Measurements from ENCODE around the gene GPRASP3.
"Not testable (repeated sequence)": the region's sequence is repeated elsewhere in the genome, so short reads cannot be mapped to it uniquely, and the experiment has no call there.

GPRASP3 gene

DNA sequence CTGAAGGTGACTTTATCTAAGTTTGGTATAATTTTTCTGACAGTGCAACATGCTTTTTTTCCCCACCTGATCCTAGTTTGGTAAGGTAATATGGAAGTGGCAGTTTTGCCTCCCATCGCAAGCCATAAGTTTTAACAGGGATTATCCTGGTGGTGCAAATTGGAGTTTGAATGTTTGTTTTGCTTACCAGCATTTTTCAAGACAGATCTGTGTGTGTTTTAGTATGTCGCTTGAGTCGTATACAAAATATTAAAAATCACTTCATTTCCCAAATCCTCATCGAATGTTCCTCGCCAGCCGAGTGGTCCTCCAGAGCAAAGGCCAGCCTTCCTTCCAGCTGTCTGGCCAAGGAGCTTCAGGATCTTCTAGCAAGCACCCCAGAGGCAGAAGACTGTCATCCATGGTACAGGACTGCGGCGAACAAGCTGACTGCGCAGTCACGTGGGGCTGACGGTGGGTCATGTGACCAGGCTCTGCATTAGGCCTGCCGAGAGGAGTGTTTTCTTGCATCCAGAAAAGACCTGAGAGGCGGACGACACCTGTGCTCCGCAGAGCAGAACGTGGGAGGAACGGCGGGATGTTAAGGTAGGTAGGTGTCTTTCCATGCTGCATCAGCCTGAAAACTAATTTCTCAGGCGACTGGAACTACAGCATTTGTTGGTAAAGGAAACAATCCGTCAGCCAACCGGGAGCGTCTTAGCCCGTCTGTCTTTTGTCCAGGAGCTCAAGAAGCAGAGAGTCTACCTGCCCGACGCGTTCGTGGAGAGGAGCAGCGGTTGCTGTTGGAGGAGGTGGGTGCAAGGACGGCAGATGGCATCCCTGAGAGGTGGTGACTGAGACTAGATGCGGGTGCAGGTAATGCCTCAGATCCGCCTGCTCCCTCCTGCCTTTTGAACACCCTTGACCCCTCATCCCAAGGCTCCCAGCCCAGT, at the start of gene GPRASP3:
TSS of gene GPRASP3 (plus strand) at position 507 of the 932 bp plus-strand sequence. CDS start 28,253 bp downstream, outside the sequence.
- Mint-ChIP-seq H3K9me3 (peaks cover 2% of the 10 kb centered on the region), H3K4me3 (peak within 1 kb of the TSS in 2 of 3 experiments; percentile 29 to 58), H3K4me1 (no peaks in the 10 kb centered on the region), H3K27me3 (ENCODE audit: low read depth) (no peaks in the 10 kb centered on the region), H3K36me3 (ENCODE audit: low read depth) (peaks cover 12% of the 10 kb centered on the region), H3K27ac (no peak within 1 kb of the TSS)
- TF ChIP-seq, protein P1, sequence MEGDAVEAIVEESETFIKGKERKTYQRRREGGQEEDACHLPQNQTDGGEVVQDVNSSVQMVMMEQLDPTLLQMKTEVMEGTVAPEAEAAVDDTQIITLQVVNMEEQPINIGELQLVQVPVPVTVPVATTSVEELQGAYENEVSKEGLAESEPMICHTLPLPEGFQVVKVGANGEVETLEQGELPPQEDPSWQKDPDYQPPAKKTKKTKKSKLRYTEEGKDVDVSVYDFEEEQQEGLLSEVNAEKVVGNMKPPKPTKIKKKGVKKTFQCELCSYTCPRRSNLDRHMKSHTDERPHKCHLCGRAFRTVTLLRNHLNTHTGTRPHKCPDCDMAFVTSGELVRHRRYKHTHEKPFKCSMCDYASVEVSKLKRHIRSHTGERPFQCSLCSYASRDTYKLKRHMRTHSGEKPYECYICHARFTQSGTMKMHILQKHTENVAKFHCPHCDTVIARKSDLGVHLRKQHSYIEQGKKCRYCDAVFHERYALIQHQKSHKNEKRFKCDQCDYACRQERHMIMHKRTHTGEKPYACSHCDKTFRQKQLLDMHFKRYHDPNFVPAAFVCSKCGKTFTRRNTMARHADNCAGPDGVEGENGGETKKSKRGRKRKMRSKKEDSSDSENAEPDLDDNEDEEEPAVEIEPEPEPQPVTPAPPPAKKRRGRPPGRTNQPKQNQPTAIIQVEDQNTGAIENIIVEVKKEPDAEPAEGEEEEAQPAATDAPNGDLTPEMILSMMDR (IDR thresholded peaks at IDR 0.05; ENCODE audit: unreplicated experiment in 3 of 3): no peak

GRCh38 chrX:102672856-102673255, 47.7 kb upstream of the GPRASP3 start:
- Mint-ChIP-seq H3K4me3 (no peak overlapping the region), H3K4me1 (no peaks in the 10 kb centered on the region), H3K9me3 (peaks cover 37% of the 10 kb centered on the region), H3K27me3 (ENCODE audit: low read depth) (no peaks in the 10 kb centered on the region), H3K36me3 (ENCODE audit: low read depth) (peaks cover 38% of the 10 kb centered on the region), H3K27ac (no peak overlapping the region)
- TF ChIP-seq, protein P1 (IDR thresholded peaks at IDR 0.05; ENCODE audit: unreplicated experiment in 3 of 3): no peak

DNA sequence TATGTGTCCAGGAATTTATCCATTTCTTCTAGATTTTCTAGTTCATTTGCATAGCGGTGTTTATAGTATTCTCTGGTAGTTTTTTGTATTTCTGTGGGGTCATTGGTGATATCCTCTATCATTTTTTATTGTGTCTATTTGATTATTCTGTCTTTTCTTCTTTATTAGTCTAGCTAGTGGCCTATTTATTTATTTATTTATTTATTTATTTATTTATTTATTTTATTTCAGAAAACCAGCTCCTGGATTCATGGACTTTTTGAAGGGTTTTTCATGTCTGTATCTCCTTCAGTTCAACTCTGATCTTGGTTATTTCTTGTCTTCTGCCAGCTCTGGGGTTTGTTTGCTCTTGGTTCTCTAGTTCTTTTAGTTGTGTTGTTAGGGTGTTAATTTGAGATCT, 43.1 kb upstream of the GPRASP3 start:
- Mint-ChIP-seq H3K9me3 (peaks cover 47% of the 10 kb centered on the region), H3K36me3 (ENCODE audit: low read depth) (peaks cover 41% of the 10 kb centered on the region)
- H3K27me3 Mint-ChIP-seq (ENCODE audit: low read depth); H3K4me3 Mint-ChIP-seq; H3K27ac Mint-ChIP-seq; H3K4me1 Mint-ChIP-seq: not testable (repeated sequence)

- Mint-ChIP-seq H3K27me3 (ENCODE audit: low read depth) (no peaks in the 10 kb centered on the region), H3K9me3 (peaks cover 64% of the 10 kb centered on the region), H3K36me3 (ENCODE audit: low read depth) (peaks cover 58% of the 10 kb centered on the region), H3K4me3 (no peak overlapping the region), H3K27ac (no peak overlapping the region), H3K4me1 (no peaks in the 10 kb centered on the region)
- TF ChIP-seq, protein P1 (IDR thresholded peaks at IDR 0.05; ENCODE audit: unreplicated experiment in 3 of 3): no peak
These were observed 35.6 kb upstream of the GPRASP3 start for GRCh38 chrX:102684772-102685520.

- Mint-ChIP-seq H3K27me3 (ENCODE audit: low read depth) (no peaks in the 10 kb centered on the region), H3K36me3 (ENCODE audit: low read depth) (peaks cover 31% of the 10 kb centered on the region)
- TF ChIP-seq, protein P1 (IDR thresholded peaks at IDR 0.05; ENCODE audit: unreplicated experiment in 3 of 3): no peak
These were observed 25.8 kb upstream of the GPRASP3 start for GRCh38 chrX:102694749-102695148.

GRCh38 chrX:102696306-102696705, 24.2 kb upstream of the GPRASP3 start:
- peaks cover 30% of the 10 kb centered on the region for H3K9me3 Mint-ChIP-seq
- TF ChIP-seq, protein P1 (IDR thresholded peaks at IDR 0.05; ENCODE audit: unreplicated experiment in 3 of 3): no peak
- no peak overlapping the region for H3K27ac Mint-ChIP-seq
- H3K36me3 Mint-ChIP-seq (ENCODE audit: low read depth): peaks cover 25% of the 10 kb centered on the region
- no peaks in the 10 kb centered on the region for H3K27me3 Mint-ChIP-seq (ENCODE audit: low read depth)
- H3K4me3 Mint-ChIP-seq: no peak overlapping the region
- H3K4me1 Mint-ChIP-seq: peaks cover 7% of the 10 kb centered on the region

More at GRCh38 chrX:102694749-102695148, 25.8 kb upstream of the GPRASP3 start:
- H3K9me3 Mint-ChIP-seq: peaks cover 37% of the 10 kb centered on the region
- peaks cover 7% of the 10 kb centered on the region for H3K4me1 Mint-ChIP-seq
- no peak overlapping the region for H3K27ac Mint-ChIP-seq
- H3K4me3 Mint-ChIP-seq: no peak overlapping the region

All from nephron (organoid).